ENCODE data around the gene DHX40.

DNA sequence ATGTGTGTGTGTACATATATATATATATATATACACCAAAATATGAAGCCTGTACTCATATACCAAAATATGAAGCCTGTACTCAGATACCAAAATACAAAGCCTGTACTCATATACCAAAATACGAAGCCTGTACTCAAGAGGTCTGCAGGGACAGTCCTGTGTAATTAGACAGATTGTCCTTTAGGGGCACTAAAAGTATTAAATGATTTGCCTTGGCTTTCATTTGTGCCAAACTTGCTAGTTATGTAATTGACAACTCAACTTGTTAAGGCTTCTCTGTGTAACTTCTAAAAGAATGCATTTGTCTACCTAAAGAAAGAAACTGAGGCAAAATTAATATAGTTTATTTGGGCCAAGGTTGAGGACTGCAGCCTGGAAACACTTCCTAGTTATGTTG, 30.8 kb upstream of the DHX40 start:
- TF ChIP-seq, protein P1, sequence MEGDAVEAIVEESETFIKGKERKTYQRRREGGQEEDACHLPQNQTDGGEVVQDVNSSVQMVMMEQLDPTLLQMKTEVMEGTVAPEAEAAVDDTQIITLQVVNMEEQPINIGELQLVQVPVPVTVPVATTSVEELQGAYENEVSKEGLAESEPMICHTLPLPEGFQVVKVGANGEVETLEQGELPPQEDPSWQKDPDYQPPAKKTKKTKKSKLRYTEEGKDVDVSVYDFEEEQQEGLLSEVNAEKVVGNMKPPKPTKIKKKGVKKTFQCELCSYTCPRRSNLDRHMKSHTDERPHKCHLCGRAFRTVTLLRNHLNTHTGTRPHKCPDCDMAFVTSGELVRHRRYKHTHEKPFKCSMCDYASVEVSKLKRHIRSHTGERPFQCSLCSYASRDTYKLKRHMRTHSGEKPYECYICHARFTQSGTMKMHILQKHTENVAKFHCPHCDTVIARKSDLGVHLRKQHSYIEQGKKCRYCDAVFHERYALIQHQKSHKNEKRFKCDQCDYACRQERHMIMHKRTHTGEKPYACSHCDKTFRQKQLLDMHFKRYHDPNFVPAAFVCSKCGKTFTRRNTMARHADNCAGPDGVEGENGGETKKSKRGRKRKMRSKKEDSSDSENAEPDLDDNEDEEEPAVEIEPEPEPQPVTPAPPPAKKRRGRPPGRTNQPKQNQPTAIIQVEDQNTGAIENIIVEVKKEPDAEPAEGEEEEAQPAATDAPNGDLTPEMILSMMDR (IDR thresholded peaks at IDR 0.05; ENCODE audit: low read length): no peak
- TF ChIP-seq EZH2phosphoT487 (IDR thresholded peaks at IDR 0.05; ENCODE audit: low read length): no peak
